ENCODE measurements around the gene TIMM17A.
"Not testable (repeated sequence)": the region's sequence is repeated elsewhere in the genome, so short reads cannot be mapped to it uniquely, and the experiment has no call there.

TIMM17A gene

GRCh38 chr1:201937624-201938213 is 17.6 kb upstream of the TIMM17A start:
- Mint-ChIP-seq H3K4me3 (no peak overlapping the region), H3K27me3 (ENCODE audit: low read depth) (no peaks in the 10 kb centered on the region), H3K36me3 (ENCODE audit: low read depth) (no peaks in the 10 kb centered on the region), H3K9me3 (no peaks in the 10 kb centered on the region), H3K4me1 (peaks cover 37% of the 10 kb centered on the region), H3K27ac (peak overlapping the region in 1 of 3 experiments; percentile 38)
- no peak for TF ChIP-seq CTCF (IDR thresholded peaks at IDR 0.05; ENCODE audit: unreplicated experiment in 3 of 3)

- no peak overlapping the region for H3K4me3 Mint-ChIP-seq
- H3K9me3 Mint-ChIP-seq = no peaks in the 10 kb centered on the region
- peaks cover 43% of the 10 kb centered on the region for H3K4me1 Mint-ChIP-seq
- H3K27ac Mint-ChIP-seq = peak overlapping the region in 2 of 3 experiments; percentile 26 to 38
- TF ChIP-seq CTCF (IDR thresholded peaks at IDR 0.05; ENCODE audit: unreplicated experiment in 3 of 3) = no peak
- H3K36me3 Mint-ChIP-seq (ENCODE audit: low read depth) = no peaks in the 10 kb centered on the region
- H3K27me3 Mint-ChIP-seq (ENCODE audit: low read depth) = no peaks in the 10 kb centered on the region
Observed at GRCh38 chr1:201938440-201939035, 16.8 kb upstream of the TIMM17A start.

- H3K4me1 Mint-ChIP-seq = peaks cover 41% of the 10 kb centered on the region
- no peaks in the 10 kb centered on the region for H3K9me3 Mint-ChIP-seq
- TF ChIP-seq CTCF (IDR thresholded peaks at IDR 0.05; ENCODE audit: unreplicated experiment in 3 of 3) = no peak
Observed at GRCh38 chr1:201939148-201939547, 16.2 kb upstream of the TIMM17A start.

GRCh38 chr1:201939574-201939973 is 15.7 kb upstream of the TIMM17A start:
- Mint-ChIP-seq H3K9me3 (no peaks in the 10 kb centered on the region), H3K36me3 (ENCODE audit: low read depth) (no peaks in the 10 kb centered on the region), H3K27me3 (ENCODE audit: low read depth) (no peaks in the 10 kb centered on the region), H3K4me1 (peaks cover 37% of the 10 kb centered on the region), H3K4me3 (no peak overlapping the region), H3K27ac (peak overlapping the region in 2 of 3 experiments; percentile 26 to 64)
- no peak for TF ChIP-seq CTCF (IDR thresholded peaks at IDR 0.05; ENCODE audit: unreplicated experiment in 3 of 3)

More at GRCh38 chr1:201939148-201939547, 16.2 kb upstream of the TIMM17A start:
- Mint-ChIP-seq H3K27me3 (ENCODE audit: low read depth) (no peaks in the 10 kb centered on the region), H3K4me3 (no peak overlapping the region), H3K36me3 (ENCODE audit: low read depth) (no peaks in the 10 kb centered on the region), H3K27ac (peak overlapping the region in 2 of 3 experiments; percentile 26 to 64)

GRCh38 chr1:201940316-201940715 is 15.0 kb upstream of the TIMM17A start:
- not testable (repeated sequence) for H3K9me3 Mint-ChIP-seq; H3K36me3 Mint-ChIP-seq (ENCODE audit: low read depth); H3K27me3 Mint-ChIP-seq (ENCODE audit: low read depth); H3K27ac Mint-ChIP-seq; H3K4me3 Mint-ChIP-seq
- H3K4me1 Mint-ChIP-seq = peaks cover 39% of the 10 kb centered on the region

GRCh38 chr1:201941420-201942128 is 13.7 kb upstream of the TIMM17A start:
- no peaks in the 10 kb centered on the region for H3K9me3 Mint-ChIP-seq
- H3K27me3 Mint-ChIP-seq (ENCODE audit: low read depth) = peaks cover 10% of the 10 kb centered on the region

More at GRCh38 chr1:201941420-201942128, 13.7 kb upstream of the TIMM17A start:
- no peak for TF ChIP-seq CTCF (IDR thresholded peaks at IDR 0.05; ENCODE audit: unreplicated experiment in 3 of 3)
- Mint-ChIP-seq H3K27ac (peak overlapping the region; percentile 65 to 98 (median 90)), H3K36me3 (ENCODE audit: low read depth) (no peaks in the 10 kb centered on the region), H3K4me3 (peak overlapping the region in 2 of 3 experiments; percentile 40 to 44), H3K4me1 (peaks cover 52% of the 10 kb centered on the region)

Measured in nephron (organoid).